DMS 273 (cell line): Measurements from ENCODE around the gene HAO2.
"Not testable (repeated sequence)": the region's sequence is repeated elsewhere in the genome, so short reads cannot be mapped to it uniquely, and the experiment has no call there.

ENCODE experiments used
- DNase-seq: peaks from one replicate; lab custom pipeline; 2025; ENCODE audit not compliant: unreplicated experiment; lab: John Stamatoyannopoulos, UW

The HAO2 gene

GRCh38 chr1:119376594-119376993, 8.0 kb downstream of the HAO2 start:
- DNase-seq, result no peak

DNA sequence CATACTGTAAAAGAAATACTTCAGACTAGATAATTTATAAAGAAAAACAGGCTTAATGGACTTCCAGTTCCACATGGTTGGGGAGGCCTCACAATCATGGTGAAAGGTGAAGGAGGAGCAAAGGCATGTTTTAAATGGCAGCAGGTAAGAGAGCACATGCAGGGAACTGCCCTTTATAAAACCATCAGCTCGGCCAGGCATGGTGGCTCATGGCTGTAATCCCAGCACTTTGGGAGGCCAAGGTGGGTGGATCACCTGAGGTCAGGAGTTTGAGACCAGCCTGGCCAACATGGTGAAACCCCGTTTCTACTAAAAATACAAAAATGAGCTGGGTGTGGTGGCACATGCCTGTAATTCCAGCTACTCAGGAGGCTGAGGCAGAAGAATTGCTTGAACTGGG, 9.0 kb downstream of the HAO2 start:
- DNase-seq, result not testable (repeated sequence)

DNA sequence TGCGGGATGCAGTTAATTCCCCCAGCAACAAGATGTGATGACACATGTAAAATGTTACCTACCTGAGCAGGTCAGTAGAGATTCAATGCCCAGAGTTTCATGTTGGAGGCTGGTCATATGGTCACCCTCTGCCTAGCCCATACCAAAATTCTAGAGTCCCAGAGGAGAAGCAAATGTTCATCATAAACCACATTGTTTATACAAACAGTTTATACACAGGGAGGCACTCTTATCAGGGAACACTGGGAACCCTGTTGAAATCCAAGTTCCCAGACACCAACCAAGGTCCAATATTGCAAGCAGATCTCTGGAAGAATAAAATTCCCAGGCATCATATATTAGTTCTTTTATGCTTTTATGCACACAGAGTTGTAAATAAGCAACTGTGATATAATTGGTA, 10.5 kb downstream of the HAO2 start:
- no peak for DNase-seq

DNA sequence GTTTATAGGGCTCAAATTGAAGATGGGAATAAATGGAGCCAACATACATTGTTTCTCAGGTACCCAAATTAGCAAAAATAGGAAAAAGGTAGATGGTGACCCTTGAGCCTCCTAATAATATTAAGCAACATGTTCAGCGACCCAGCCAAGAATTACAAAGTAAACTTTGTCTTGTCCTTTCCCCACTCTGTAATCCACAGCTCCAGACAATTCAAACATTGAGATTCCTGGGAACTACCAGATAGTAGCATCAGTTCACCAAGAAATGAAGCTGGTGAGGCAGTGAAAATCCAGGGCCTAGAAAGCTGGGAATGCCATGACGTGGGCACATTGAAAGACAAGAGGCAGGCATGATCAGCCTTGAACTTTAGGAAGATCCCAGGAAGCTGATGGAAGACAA, 11.7 kb downstream of the HAO2 start:
- no peak for DNase-seq

DNA sequence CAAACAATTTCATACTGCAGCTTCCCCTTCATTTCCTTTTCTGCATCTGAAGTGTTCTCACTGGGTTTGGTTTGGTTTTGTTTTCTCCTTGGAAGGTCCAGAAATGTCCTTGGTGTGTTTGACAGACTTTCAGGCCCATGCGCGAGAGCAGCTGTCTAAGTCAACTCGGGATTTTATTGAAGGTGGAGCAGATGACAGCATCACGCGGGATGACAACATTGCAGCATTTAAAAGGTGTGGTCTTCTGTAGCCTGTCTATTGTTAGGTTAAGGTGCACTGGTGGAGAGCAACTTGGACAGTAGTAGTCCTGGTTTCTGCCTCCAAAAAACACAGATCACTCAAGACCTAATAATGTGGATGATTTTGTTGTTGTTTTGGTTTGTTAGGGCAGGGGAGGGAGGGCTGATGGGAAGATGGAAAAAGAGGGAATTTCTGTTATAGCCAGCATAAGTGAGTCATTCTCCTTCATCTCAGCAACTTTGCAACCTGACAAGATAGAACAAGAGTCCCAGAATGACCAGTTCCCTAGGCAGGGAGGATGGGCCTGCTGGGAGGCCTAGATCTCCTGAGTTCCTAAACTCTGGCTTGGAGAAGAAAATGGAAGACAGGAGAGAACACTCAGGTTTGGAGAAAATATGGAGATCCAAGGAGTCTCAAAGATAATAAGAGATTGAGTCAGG, 12.5 kb downstream of the HAO2 start:
- no peak for DNase-seq

GRCh38 chr1:119384591-119384990, 16.0 kb downstream of the HAO2 start:
- no peak for DNase-seq

- no peak for DNase-seq
These were observed 17.1 kb downstream of the HAO2 start for GRCh38 chr1:119385650-119386049.

DNA sequence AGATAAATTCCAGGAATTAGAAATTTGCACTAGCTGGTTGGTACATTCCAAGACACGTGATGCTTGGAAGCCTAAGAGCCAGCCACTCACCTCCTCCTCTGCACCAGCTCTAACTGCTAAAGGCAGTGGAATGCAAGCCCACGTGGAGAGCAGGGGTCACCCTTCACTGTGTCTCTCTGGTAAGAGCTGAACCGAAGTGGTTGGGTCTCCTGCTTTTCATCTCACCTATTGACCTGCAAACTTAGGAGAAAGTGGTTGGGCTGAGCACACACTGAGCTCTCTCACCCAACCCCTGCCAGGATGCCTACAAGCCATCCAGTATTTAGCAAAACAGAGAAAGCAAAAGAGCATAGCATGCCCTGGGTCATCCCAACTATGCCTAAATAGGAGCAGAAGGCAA, 19.3 kb downstream of the HAO2 start:
- no peak for DNase-seq

DNA sequence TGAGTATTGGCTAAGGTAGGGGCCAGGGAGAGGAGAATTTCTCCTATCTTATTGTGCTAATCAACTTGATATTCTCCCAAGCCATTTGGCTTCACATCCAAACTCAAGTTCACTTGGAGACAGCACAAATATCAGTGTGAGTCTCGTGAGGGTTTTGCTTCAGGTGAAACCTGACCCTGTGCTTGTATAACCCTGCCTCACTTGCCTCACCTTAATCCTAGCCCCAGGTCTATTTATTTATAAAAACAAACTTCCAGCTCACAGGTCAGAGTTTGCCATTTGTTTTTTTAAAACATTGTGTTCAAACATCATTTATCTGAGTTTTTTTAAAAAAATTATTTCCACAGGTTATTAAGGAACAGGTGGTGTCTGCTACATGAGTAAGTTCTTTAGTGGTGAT, 19.9 kb downstream of the HAO2 start:
- no peak for DNase-seq

DNA sequence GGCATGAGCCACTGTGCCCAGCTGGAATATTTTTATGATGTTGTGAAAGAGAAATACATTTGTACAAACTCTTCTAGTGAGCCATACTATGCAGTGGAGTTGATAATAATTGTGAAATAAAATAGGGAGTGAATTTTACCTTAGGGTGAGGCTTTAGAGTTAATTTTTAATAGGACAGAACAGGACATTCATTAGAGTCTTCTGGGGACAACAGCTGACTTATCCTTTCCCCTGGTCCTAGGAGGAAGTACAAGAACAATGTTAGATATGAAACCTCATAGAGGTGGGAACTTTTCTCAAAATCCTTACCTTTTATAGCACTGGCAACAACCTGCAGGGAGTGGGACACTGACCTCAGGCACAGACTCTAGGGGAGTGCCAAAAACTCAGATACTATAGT, 21.9 kb downstream of the HAO2 start:
- DNase-seq, result no peak

DNA sequence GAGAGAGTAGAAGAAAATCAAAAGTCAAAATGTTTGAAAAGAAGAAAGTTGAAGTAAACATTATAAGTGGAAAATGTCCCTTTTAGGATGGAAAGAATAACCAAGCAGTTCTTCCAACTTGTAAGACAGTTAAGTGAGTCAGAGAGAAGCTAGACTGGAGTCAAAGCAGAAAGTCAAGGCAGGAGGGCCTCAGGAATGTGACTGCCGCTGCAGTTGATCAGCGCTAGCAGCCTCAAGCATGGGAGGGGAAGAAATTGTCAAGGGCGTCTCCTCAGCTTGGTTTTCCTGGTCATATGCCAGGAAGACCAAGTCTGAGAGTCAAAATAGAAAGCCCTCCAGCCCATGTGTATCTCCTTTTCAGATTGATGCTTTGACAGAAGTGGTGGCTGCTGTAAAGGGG, 23.2 kb downstream of the HAO2 start:
- DNase-seq, result no peak

- no peak for DNase-seq
These were observed 25.5 kb downstream of the HAO2 start for GRCh38 chr1:119394085-119394484.

GRCh38 chr1:119396982-119397381, 28.4 kb downstream of the HAO2 start:
- DNase-seq, result no peak

- DNase-seq, result no peak
These were observed 29.4 kb downstream of the HAO2 start for GRCh38 chr1:119397986-119398385.

- DNase-seq, result no peak
These were observed 36.2 kb downstream of the HAO2 start for GRCh38 chr1:119404736-119405135.

GRCh38 chr1:119409731-119410130, 41.1 kb downstream of the HAO2 start:
- DNase-seq, result no peak

DNA sequence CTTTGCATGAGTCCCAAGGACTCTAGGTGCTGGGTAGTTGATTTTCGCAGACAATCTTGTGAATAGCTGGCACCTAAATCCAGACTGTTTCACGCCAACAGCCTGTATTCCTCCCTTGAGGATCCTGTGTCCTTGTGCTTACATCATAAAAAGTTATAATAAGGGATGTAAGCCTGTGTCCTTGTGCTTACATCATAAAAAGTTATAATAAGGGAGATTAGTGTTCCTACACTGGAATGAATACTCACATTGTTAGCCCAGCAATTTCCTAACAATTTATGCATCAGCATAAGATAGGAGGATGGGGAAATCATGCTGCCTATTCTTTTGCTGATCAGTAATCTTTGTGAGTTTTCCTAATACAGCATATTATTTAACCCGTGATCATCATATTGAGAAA, 42.4 kb downstream of the HAO2 start:
- no peak for DNase-seq

DNA sequence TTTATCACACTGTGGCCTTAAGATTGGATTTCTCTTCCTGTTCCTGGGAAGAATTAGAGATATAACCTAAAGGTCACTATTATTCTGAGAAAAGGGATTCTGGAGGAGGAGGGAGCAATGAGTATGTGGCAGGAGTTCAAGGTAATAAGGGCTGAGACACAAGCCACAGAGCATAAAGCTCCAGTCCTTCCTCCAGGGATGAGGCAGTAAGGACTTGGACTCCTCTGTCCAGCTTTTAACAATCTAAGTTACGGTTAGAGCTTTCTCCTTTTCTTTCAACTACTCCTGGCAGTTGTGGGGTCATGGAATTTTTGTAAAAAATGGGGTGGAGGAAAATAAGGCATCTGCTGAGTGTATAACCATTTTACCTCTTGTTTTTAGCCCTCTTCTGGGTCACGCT, 46.4 kb downstream of the HAO2 start, which contains the start of gene HSD3B2:
Gene HSD3B2, plus strand, starts transcription at position 201 of the 400 bp plus-strand sequence. CDS start 270 bp downstream, outside the sequence.
- no peak for DNase-seq

GRCh38 chr1:119416006-119416640, 47.5 kb downstream of the HAO2 start:
- no peak for DNase-seq

GRCh38 chr1:119419109-119419508, 50.5 kb downstream of the HAO2 start:
- DNase-seq, result no peak

- DNase-seq, result no peak
These were observed 52.1 kb downstream of the HAO2 start for GRCh38 chr1:119420638-119421037.

DNA sequence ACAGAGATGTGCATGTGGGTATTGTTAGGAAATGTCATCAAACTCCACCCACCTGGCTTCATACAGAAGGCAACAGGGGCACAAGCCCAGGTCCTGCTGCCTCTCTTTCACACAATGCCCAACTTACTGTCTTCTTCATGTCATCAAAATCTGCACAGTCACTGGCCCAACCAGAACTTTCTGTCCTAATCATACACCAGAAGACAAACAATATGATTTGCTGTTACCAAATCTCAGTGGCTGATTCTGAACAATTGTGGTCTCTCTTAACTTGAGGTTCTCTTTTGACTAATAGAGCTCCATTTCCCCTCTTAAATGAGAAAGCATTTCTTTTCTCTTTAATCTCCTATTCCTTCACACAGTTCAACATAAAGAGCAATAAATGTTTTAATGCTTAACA, 54.0 kb downstream of the HAO2 start:
- DNase-seq, result no peak

DNA sequence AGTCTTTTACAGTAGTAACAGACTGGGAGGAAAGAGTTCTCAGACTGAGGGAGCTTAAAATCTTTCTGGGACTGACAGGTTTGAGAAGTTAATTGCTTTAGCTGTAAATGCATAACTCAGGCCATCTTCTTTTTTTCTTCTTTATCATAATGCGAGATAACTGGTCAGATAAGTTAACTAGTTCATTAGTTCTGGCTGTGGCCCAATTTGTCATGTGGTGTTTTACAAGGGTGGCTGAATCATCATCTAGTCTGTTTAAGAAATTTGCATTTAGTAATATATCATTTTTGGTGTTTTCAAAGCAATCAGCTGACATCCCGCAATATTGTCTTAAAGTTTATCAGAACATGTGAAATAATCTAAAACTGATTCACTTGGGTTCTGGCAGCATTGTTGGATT, 60.4 kb downstream of the HAO2 start:
- no peak for DNase-seq
